ENCODE data around the gene TFE3.
"Not testable (repeated sequence)": the region's sequence is repeated elsewhere in the genome, so short reads cannot be mapped to it uniquely, and the experiment has no call there.

Gene TFE3

DNA sequence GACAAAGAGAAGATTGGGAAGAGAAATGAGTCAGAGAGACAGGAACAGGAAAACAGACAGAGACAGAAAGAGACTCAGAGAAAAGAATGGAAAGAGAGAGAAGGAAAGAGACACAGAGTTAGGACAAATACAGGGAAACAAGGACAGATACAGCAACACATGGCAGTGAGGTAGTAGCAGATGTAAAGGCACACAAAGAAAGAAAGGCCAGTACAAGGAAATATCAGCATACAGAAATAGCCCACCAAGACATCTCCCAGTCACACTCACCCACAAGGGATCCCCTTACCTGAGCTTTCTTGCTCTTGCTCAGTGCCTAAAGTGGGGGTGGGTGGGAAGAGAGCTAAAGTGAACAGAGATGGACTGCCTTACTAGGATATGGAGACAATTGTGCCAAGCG lies 45.3 kb downstream of the TFE3 start:
- Histone ChIP-seq H3K4me1 (ENCODE audit: control insufficient read depth in 1 of 2, insufficient read depth in 2 of 2, low read length in 2 of 2) (peaks cover 7 to 9% of the 10 kb centered on the region in 2 donors), H3K27me3 (ENCODE audit: low read depth, low read length) (no peaks in the 10 kb centered on the region), H3K36me3 (ENCODE audit: control insufficient read depth in 1 of 2, insufficient read depth in 2 of 2, low read length in 2 of 2) (peaks cover 13 to 25% of the 10 kb centered on the region in 2 donors), H3K4me3 (ENCODE audit: low read depth in 1 of 2, low read length in 2 of 2) (no peak overlapping the region), H3K27ac (ENCODE audit: low read length) (no peak overlapping the region), H3K9me3 (ENCODE audit: control insufficient read depth in 1 of 2, low read length in 2 of 2) (no peaks in the 10 kb centered on the region)

GRCh38 chrX:48997455-48997854 lies 45.7 kb downstream of the TFE3 start:
- H3K27me3 ChIP-seq (ENCODE audit: low read depth, low read length): no peaks in the 10 kb centered on the region
- peaks cover 7 to 9% of the 10 kb centered on the region in 2 donors for H3K4me1 ChIP-seq (ENCODE audit: control insufficient read depth in 1 of 2, insufficient read depth in 2 of 2, low read length in 2 of 2)
- no peak overlapping the region for H3K27ac ChIP-seq (ENCODE audit: low read length)
- no peak overlapping the region for H3K4me3 ChIP-seq (ENCODE audit: low read depth in 1 of 2, low read length in 2 of 2)
- H3K36me3 ChIP-seq (ENCODE audit: control insufficient read depth in 1 of 2, insufficient read depth in 2 of 2, low read length in 2 of 2): peaks cover 13 to 25% of the 10 kb centered on the region in 2 donors
- no peaks in the 10 kb centered on the region for H3K9me3 ChIP-seq (ENCODE audit: control insufficient read depth in 1 of 2, low read length in 2 of 2)

DNA sequence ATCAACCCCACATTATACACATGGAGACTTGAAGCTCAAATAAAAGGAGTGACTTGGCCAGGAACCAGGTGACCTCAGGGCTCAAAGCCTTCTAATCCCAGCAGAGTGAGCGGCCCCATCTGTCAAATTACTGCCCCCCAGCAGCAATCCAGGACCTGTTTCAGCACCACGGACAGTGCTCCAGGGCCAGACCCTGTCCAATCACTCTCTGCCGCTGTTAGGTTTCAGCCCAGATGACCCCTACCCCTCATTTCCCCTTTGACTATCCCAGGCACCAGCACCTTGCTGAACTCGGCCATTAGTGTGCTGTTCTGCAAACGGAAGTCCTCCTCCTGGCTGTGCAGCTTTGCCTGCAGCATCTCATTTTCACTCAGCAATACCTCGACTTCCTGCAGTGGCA lies 46.2 kb downstream of the TFE3 start:
- no peaks in the 10 kb centered on the region for H3K9me3 ChIP-seq (ENCODE audit: control insufficient read depth in 1 of 2, low read length in 2 of 2)
- no peak overlapping the region for H3K4me3 ChIP-seq (ENCODE audit: low read depth in 1 of 2, low read length in 2 of 2)
- H3K36me3 ChIP-seq (ENCODE audit: control insufficient read depth in 1 of 2, insufficient read depth in 2 of 2, low read length in 2 of 2): peaks cover 13 to 25% of the 10 kb centered on the region in 2 donors
- H3K27ac ChIP-seq (ENCODE audit: low read length): no peak overlapping the region
- no peaks in the 10 kb centered on the region for H3K27me3 ChIP-seq (ENCODE audit: low read depth, low read length)
- H3K4me1 ChIP-seq (ENCODE audit: control insufficient read depth in 1 of 2, insufficient read depth in 2 of 2, low read length in 2 of 2): peaks cover 7 to 9% of the 10 kb centered on the region in 2 donors

DNA sequence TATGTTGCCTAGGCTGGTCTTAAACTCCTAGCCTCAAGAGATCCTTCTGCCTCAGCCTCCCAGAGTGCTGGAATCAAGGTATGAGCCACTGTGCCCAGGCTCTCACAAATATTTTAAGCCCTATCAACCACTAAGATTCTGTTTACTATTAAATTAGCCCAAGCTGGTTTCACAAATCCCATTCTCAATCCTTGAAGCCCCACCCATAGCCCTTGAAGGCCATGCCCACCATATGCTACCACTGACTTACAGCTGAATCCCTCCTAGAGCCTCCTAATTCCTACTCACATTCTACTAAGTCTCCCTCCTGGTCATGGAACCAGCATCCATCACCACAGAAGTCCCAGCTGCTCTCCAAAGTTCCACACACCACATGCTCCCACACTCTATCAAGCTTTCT lies 50.8 kb downstream of the TFE3 start:
- no peaks in the 10 kb centered on the region for H3K27me3 ChIP-seq (ENCODE audit: low read depth, low read length)
- no peak overlapping the region for H3K4me3 ChIP-seq (ENCODE audit: low read depth in 1 of 2, low read length in 2 of 2)
- H3K27ac ChIP-seq (ENCODE audit: low read length): no peak overlapping the region
- H3K4me1 ChIP-seq (ENCODE audit: control insufficient read depth in 1 of 2, insufficient read depth in 2 of 2, low read length in 2 of 2): no peaks in the 10 kb centered on the region
- peaks cover 27 to 41% of the 10 kb centered on the region in 2 donors for H3K36me3 ChIP-seq (ENCODE audit: control insufficient read depth in 1 of 2, insufficient read depth in 2 of 2, low read length in 2 of 2)
- H3K9me3 ChIP-seq (ENCODE audit: control insufficient read depth in 1 of 2, low read length in 2 of 2): no peaks in the 10 kb centered on the region

- Histone ChIP-seq H3K27ac (ENCODE audit: low read length) (no peak overlapping the region), H3K36me3 (ENCODE audit: control insufficient read depth in 1 of 2, insufficient read depth in 2 of 2, low read length in 2 of 2) (peaks cover 27 to 44% of the 10 kb centered on the region in 2 donors), H3K27me3 (ENCODE audit: low read depth, low read length) (no peaks in the 10 kb centered on the region), H3K4me3 (ENCODE audit: low read depth in 1 of 2, low read length in 2 of 2) (no peak overlapping the region), H3K4me1 (ENCODE audit: control insufficient read depth in 1 of 2, insufficient read depth in 2 of 2, low read length in 2 of 2) (no peaks in the 10 kb centered on the region), H3K9me3 (ENCODE audit: control insufficient read depth in 1 of 2, low read length in 2 of 2) (no peaks in the 10 kb centered on the region)
Observed at GRCh38 chrX:48989483-48989882, 53.7 kb downstream of the TFE3 start.

DNA sequence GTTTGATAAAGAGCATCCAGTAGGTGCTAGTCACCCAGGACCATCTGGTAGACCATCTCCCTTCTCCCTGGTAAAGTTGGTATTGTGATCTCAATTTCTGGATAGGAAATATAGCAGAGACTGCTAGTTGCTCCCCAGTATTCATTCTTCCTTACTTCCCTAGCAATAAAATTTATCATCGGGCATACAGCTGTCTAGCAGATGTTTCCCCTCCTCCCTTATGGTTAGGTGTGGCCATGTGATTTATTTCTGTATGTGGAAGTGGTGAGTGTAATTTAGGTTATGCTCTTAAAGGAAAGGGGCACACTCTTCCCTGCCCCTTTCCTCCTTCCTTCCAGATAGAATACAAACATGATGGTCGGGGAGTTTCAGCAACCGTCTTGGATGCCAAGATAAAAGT lies 59.3 kb downstream of the TFE3 start:
- Histone ChIP-seq H3K4me1 (ENCODE audit: control insufficient read depth in 1 of 2, insufficient read depth in 2 of 2, low read length in 2 of 2) (no peaks in the 10 kb centered on the region), H3K27me3 (ENCODE audit: low read depth, low read length) (no peaks in the 10 kb centered on the region), H3K36me3 (ENCODE audit: control insufficient read depth in 1 of 2, insufficient read depth in 2 of 2, low read length in 2 of 2) (peaks cover 20 to 53% of the 10 kb centered on the region in 2 donors), H3K9me3 (ENCODE audit: control insufficient read depth in 1 of 2, low read length in 2 of 2) (no peaks in the 10 kb centered on the region), H3K4me3 (ENCODE audit: low read depth in 1 of 2, low read length in 2 of 2) (no peak overlapping the region), H3K27ac (ENCODE audit: low read length) (no peak overlapping the region)

GRCh38 chrX:48983081-48983480 lies 60.1 kb downstream of the TFE3 start:
- no peaks in the 10 kb centered on the region for H3K27me3 ChIP-seq (ENCODE audit: low read depth, low read length)
- no peak overlapping the region for H3K27ac ChIP-seq (ENCODE audit: low read length)
- no peaks in the 10 kb centered on the region for H3K9me3 ChIP-seq (ENCODE audit: control insufficient read depth in 1 of 2, low read length in 2 of 2)
- no peak overlapping the region for H3K4me3 ChIP-seq (ENCODE audit: low read depth in 1 of 2, low read length in 2 of 2)
- H3K36me3 ChIP-seq (ENCODE audit: control insufficient read depth in 1 of 2, insufficient read depth in 2 of 2, low read length in 2 of 2): peaks cover 17 to 48% of the 10 kb centered on the region in 2 donors
- no peaks in the 10 kb centered on the region for H3K4me1 ChIP-seq (ENCODE audit: control insufficient read depth in 1 of 2, insufficient read depth in 2 of 2, low read length in 2 of 2)

- peaks cover 17 to 53% of the 10 kb centered on the region in 2 donors for H3K36me3 ChIP-seq (ENCODE audit: control insufficient read depth in 1 of 2, insufficient read depth in 2 of 2, low read length in 2 of 2)
- H3K9me3 ChIP-seq (ENCODE audit: control insufficient read depth in 1 of 2, low read length in 2 of 2): no peaks in the 10 kb centered on the region
- H3K4me1 ChIP-seq (ENCODE audit: control insufficient read depth in 1 of 2, insufficient read depth in 2 of 2, low read length in 2 of 2): no peaks in the 10 kb centered on the region
- no peak overlapping the region for H3K4me3 ChIP-seq (ENCODE audit: low read depth in 1 of 2, low read length in 2 of 2)
- H3K27me3 ChIP-seq (ENCODE audit: low read depth, low read length): no peaks in the 10 kb centered on the region
- no peak overlapping the region for H3K27ac ChIP-seq (ENCODE audit: low read length)
Observed at GRCh38 chrX:48981178-48981577, 62.0 kb downstream of the TFE3 start.

GRCh38 chrX:48980341-48980740 lies 62.8 kb downstream of the TFE3 start:
- not testable (repeated sequence) for H3K4me1 ChIP-seq (ENCODE audit: control insufficient read depth in 1 of 2, insufficient read depth in 2 of 2, low read length in 2 of 2); H3K4me3 ChIP-seq (ENCODE audit: low read depth in 1 of 2, low read length in 2 of 2); H3K27me3 ChIP-seq (ENCODE audit: low read depth, low read length); H3K9me3 ChIP-seq (ENCODE audit: control insufficient read depth in 1 of 2, low read length in 2 of 2); H3K27ac ChIP-seq (ENCODE audit: low read length)
- peaks cover 14 to 55% of the 10 kb centered on the region in 2 donors for H3K36me3 ChIP-seq (ENCODE audit: control insufficient read depth in 1 of 2, insufficient read depth in 2 of 2, low read length in 2 of 2)
